ENCODE results near the gene CLIC5. TPM values are rescaled to one million over a fixed set of nuclear protein-coding genes. Genes with fewer than 3 reads are reported as not detected.

CLIC5 gene
- total and polyA plus RNA-seq, 2 of the 8 experiments (the other 6 are each of a cell fraction or from before 2014, with no cell fraction given) = 0.12 to 0.15 TPM

- Histone ChIP-seq H2BK15ac (ENCODE audit: low read length) (no peak overlapping the region), H3K4me3 (ENCODE audit: extremely low read depth in 1 of 4, insufficient read depth in 2 of 4, low read depth in 3 of 4, low read length in 4 of 4) (no peak overlapping the region), H2AFZ (ENCODE audit: low read length) (no peak overlapping the region), H3K27me3 (replicated peaks in 1 of 4; ENCODE audit: control insufficient read depth in 3 of 4, extremely low read depth in 1 of 4, insufficient read depth in 3 of 4, low read length in 3 of 4) (peaks cover 0 to 2% (median 2%) of the 10 kb centered on the region in 4 experiments; a peak in 2 of 7 replicates), H3K27ac (ENCODE audit: low read depth, low read length) (no peak overlapping the region), H3K4me1 (replicated peaks in 1 of 4; ENCODE audit: control insufficient read depth in 3 of 4, insufficient read depth in 4 of 4, low read length in 3 of 4) (peaks cover 0 to 5% (median 0%) of the 10 kb centered on the region in 4 experiments; a peak in 1 of 7 replicates), H3K18ac (ENCODE audit: extremely low read depth, low read length) (no peak overlapping the region), H3K36me3 (ENCODE audit: control insufficient read depth in 2 of 4, insufficient read depth in 4 of 4, low read length in 3 of 4) (no peaks in the 10 kb centered on the region), H3K4me2 (ENCODE audit: insufficient read depth in 1 of 2, low read depth in 2 of 2, low read length in 2 of 2) (no peak overlapping the region), H4K91ac (replicated peaks; ENCODE audit: insufficient read length, low read length) (no peak overlapping the region), H2BK20ac (ENCODE audit: low read length) (no peak overlapping the region), H3K79me2 (ENCODE audit: control insufficient read depth in 1 of 2, insufficient read depth in 2 of 2, low read length in 2 of 2) (no peaks in the 10 kb centered on the region), H2BK5ac (ENCODE audit: low read depth, low read length) (no peak overlapping the region), H2BK120ac (replicated peaks; ENCODE audit: low read depth, low read length) (no peak overlapping the region), H3K9me3 (ENCODE audit: insufficient read depth in 2 of 2, low read depth in 1 of 2, low read length in 1 of 2) (no peaks in the 10 kb centered on the region), H4K20me1 (replicated peaks in 1 of 2; ENCODE audit: control insufficient read depth in 1 of 2, insufficient read depth in 2 of 2, low read length in 2 of 2) (no peaks in the 10 kb centered on the region), H3K23ac (ENCODE audit: insufficient read length) (no peak overlapping the region), H3K9ac (replicated peaks in 1 of 4; ENCODE audit: extremely low read depth in 1 of 4, low read depth in 3 of 4, low read length in 3 of 4) (no peak overlapping the region), H4K8ac (ENCODE audit: extremely low read depth, insufficient read depth, low read length) (no peak overlapping the region), H3K23me2 (ENCODE audit: low read depth, low read length) (no peaks in the 10 kb centered on the region), H3K4ac (replicated peaks; ENCODE audit: insufficient read length, low read depth, low read length) (no peak overlapping the region), H2BK12ac (ENCODE audit: low read depth, low read length) (no peak overlapping the region), H3K14ac (ENCODE audit: insufficient read length) (no peak overlapping the region), H3K56ac (replicated peaks; ENCODE audit: insufficient read length, low read depth, low read length) (no peak overlapping the region), H4K5ac (ENCODE audit: insufficient read length, low read depth, low read length) (no peak overlapping the region), H2AK5ac (ENCODE audit: low read depth, low read length) (no peak overlapping the region), H3K79me1 (ENCODE audit: low read depth, low read length) (no peaks in the 10 kb centered on the region)
- FAIRE-seq = no peak
- CTCF ChIA-PET (ENCODE audit: partially characterized antibody) = no interaction called here
- TF ChIP-seq RFX5 (IDR thresholded peaks at IDR 0.05; ENCODE audit: borderline replicate concordance, low read depth, low read length) (no peak), SIN3A (conservative IDR thresholded peaks at IDR 0.05 in 1 of 2, IDR thresholded peaks at IDR 0.05 in 1 of 2; ENCODE audit: low read depth in 1 of 2, low read length in 2 of 2) (no peak), POLR2AphosphoS5 (IDR thresholded peaks at IDR 0.05; ENCODE audit: low read depth, low read length) (no peak), PHF8 (conservative IDR thresholded peaks at IDR 0.05; ENCODE audit: low read depth, low read length) (no peak)
- TF ChIP-seq, protein P1, sequence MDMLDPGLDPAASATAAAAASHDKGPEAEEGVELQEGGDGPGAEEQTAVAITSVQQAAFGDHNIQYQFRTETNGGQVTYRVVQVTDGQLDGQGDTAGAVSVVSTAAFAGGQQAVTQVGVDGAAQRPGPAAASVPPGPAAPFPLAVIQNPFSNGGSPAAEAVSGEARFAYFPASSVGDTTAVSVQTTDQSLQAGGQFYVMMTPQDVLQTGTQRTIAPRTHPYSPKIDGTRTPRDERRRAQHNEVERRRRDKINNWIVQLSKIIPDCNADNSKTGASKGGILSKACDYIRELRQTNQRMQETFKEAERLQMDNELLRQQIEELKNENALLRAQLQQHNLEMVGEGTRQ (IDR thresholded peaks at IDR 0.05; ENCODE audit: low read length) = no peak
- no peak for DNase-seq (ENCODE audit: low read depth in 1 of 2, low spot score in 2 of 2)
- POLR2A ChIA-PET (ENCODE audit: partially characterized antibody) = no interaction called here
- 92% methylated on average over 2 of the region's 2 CpGs; no CpG with 5 or more reads in 1 of the 2 experiments for WGBS, 2 experiments (ENCODE audit: extremely low coverage in 1 of 2, insufficient coverage in 1 of 2, insufficient read length in 1 of 2, insufficient replicate concordance in 2 of 2, low coverage in 1 of 2, low lambda C conversion rate in 2 of 2, missing lambda C conversion rate in 1 of 2)
Observed at GRCh38 chr6:45857827-45858226, 157.8 kb downstream of the CLIC5 start.

Data from H1 (cell line).